GM12878 (cell line): ENCODE data around the gene RHOXF2. TPM values are rescaled to one million over a fixed set of nuclear protein-coding genes. Genes with fewer than 3 reads are reported as not detected.
"Not testable (repeated sequence)": the region's sequence is repeated elsewhere in the genome, so short reads cannot be mapped to it uniquely, and the experiment has no call there.

Experiments
- ATAC-seq: fragments of 200-7000 bp; cut with Tn5 transposase; 3 replicates; pipeline ENCODE4 v1.9.1; 2020; ENCODE audit warnings: mild to moderate bottlenecking, moderate library complexity
- BruUV-seq: library from RNA; stranded (reverse); fragments of 400-500 nt; replicated peaks from 2 replicates; lab custom pipeline; 2021; lab: Mats Ljungman, UMichigan
- CTCF ChIA-PET: fragments of 300-600 bp; sonication (Branson Sonifier 250); formaldehyde crosslinking; extraction: SDS; loops from one replicate; lab custom pipeline; 2021; ENCODE audit warnings: inconsistent platforms; lab: Yijun Ruan, JAX
- POLR2A ChIA-PET: fragments of 350-600 bp; formaldehyde crosslinking; extraction: SDS; loops from one replicate; lab custom pipeline; 2021; ENCODE audit warnings: inconsistent platforms; lab: Charles Lee
- RAD21 ChIA-PET: fragments of 300-600 bp; sonication (Branson Sonifier 250); formaldehyde crosslinking; loops from one replicate; lab custom pipeline; 2023; ENCODE audit warnings: antibody characterized with exemption; ENCODE audit not compliant: unreplicated experiment; lab: Charles Lee
- SMC1A ChIA-PET: fragments of 300-600 bp; sonication (Branson Sonifier 250); formaldehyde crosslinking; loops from one replicate; lab custom pipeline; 2023; ENCODE audit not compliant: unreplicated experiment, uncharacterized antibody; lab: Charles Lee
- DNase-seq: peaks from one replicate; pipeline ENCODE4 v3.0.0-alpha.2; 2011; ENCODE audit warnings: low read depth, low spot score
- FAIRE-seq: peaks from 3 replicates; lab custom pipeline; 2011; peaks lifted over from hg19 to GRCh38; lab: Jason Lieb, UNC
- H2AFZ ChIP-seq: 2 replicates; pipeline ENCODE4 v1.6.0; 2011; ENCODE audit warnings: low read depth, low read length, control low read depth; ENCODE audit not compliant: control insufficient read depth
- H3K27ac ChIP-seq: 2 replicates; pipeline ENCODE4 v1.5.1; 2011; ENCODE audit warnings: control low read depth; ENCODE audit not compliant: control insufficient read depth, insufficient read depth
- H3K27me3 ChIP-seq, 2 experiments: replicated peaks in 1 of 2; 2 replicates each; pipeline versions ENCODE4 v1.6.0 to v1.6.1; 2011; ENCODE audit warnings: low read length in 1 of 2; ENCODE audit not compliant: control insufficient read depth in 2 of 2, insufficient read depth in 2 of 2
- H3K36me3 ChIP-seq, 2 experiments: 2 replicates each; pipeline ENCODE4 v1.5.1; 2011; ENCODE audit warnings: low read length in 1 of 2; ENCODE audit not compliant: control insufficient read depth in 2 of 2, insufficient read depth in 2 of 2
- H3K4me1 ChIP-seq: 2 replicates; pipeline ENCODE4 v1.6.1; 2011; ENCODE audit warnings: mild to moderate bottlenecking, low read length, moderate library complexity, mixed read lengths; ENCODE audit not compliant: control insufficient read depth, insufficient read depth
- H3K4me2 ChIP-seq: 2 replicates; pipeline ENCODE4 v1.6.0; 2011; ENCODE audit warnings: control low read depth; ENCODE audit not compliant: control insufficient read depth, insufficient read depth
- H3K4me3 ChIP-seq: fragments of 200-600 bp; sonication (generic); 2 replicates; pipeline ENCODE4 v1.5.1; 2016
- H3K79me2 ChIP-seq: 2 replicates; pipeline ENCODE4 v1.6.0; 2011; ENCODE audit warnings: low read length; ENCODE audit not compliant: control insufficient read depth, insufficient read depth
- H3K9ac ChIP-seq: 2 replicates; pipeline ENCODE4 v1.8.0; 2011; ENCODE audit warnings: low read length, control low read depth, mixed read lengths; ENCODE audit not compliant: control insufficient read depth, insufficient read depth
- H3K9me3 ChIP-seq: replicated peaks from 3 replicates; pipeline ENCODE4 v1.5.1; 2011; ENCODE audit warnings: mild to moderate bottlenecking, low read length; ENCODE audit not compliant: control insufficient read depth, insufficient read depth
- H4K20me1 ChIP-seq: 2 replicates; pipeline ENCODE4 v1.6.0; 2011; ENCODE audit not compliant: control insufficient read depth, insufficient read depth
- CBX5 ChIP-seq: sonication (generic); IDR thresholded peaks from 2 replicates; pipeline ENCODE4 v1.6.1; 2016; ENCODE audit warnings: low read depth, moderate library complexity, mild to moderate bottlenecking, inconsistent platforms
- MEF2A ChIP-seq: IDR thresholded peaks from 2 replicates; pipeline ENCODE4 v1.6.1; 2011; ENCODE audit warnings: low read depth, mild to moderate bottlenecking, low read length, moderate library complexity; ENCODE audit not compliant: insufficient read depth
- WGBS: methylation state at CpG from one replicate; pipeline ENCODE4 v1.1.6; 2016; ENCODE audit warnings: low lambda C conversion rate; ENCODE audit not compliant: insufficient replicate concordance, insufficient coverage; ENCODE audit errors: missing lambda C conversion rate; 5-methylcytosine and 5-hydroxymethylcytosine counted together
- in situ Hi-C: fragments of 300-500 bp; cut with MboI; formaldehyde crosslinking; loops from 9 replicates; pipeline ENCODE4 v1.14.3; 2018; ENCODE audit warnings: mixed read lengths
- intact Hi-C: fragments of 100-400 bp; cut with micrococcal nuclease; formaldehyde crosslinking; loops from one replicate; pipeline ENCODE4 v1.14.2; 2022; ENCODE audit not compliant: unreplicated experiment
- polyA plus RNA-seq, 11 experiments: library from polyadenylated mRNA; depleted of rRNA in 4 of 11; unstranded in 6 of 11; stranded (reverse) in 5 of 11; fragments of >200 nt; fragmentation: Nextera tagmentation in 4 of 11; fragmentation: Illumina TruSeq in 1 of 11; extraction: Ambion mirVana in 4 of 11; extraction: Trizol in 1 of 11; gene quantifications; 1 replicate in 1 of 11; 2 replicates in 10 of 11; pipeline versions ENCODE4 v1.2.1 to v1.2.3, GENCODE V29; 2011 to 2016; ENCODE audit warnings: inconsistent platforms in 2 of 11, missing spikeins in 2 of 11, low read depth in 1 of 11
- total RNA-seq, 4 experiments: library from RNA; depleted of rRNA in 3 of 4; stranded (reverse); fragments of >200 nt in 3 of 4; fragmentation: Illumina TruSeq in 1 of 4; extraction: Trizol in 1 of 4; gene quantifications; 2 replicates each; pipeline versions ENCODE4 v1.2.1 to v1.2.3, GENCODE V29; 2013 to 2021
- TF ChIP-seq, protein P1 (sequence below): fragments of 450-650 bp; IDR thresholded peaks from 2 replicates; pipeline ENCODE4 v1.6.1; 2017; ENCODE audit warnings: borderline replicate concordance

Gene RHOXF2
- total and polyA plus RNA-seq, 10 of the 15 experiments (the other 5 are each of a cell fraction or from before 2014, with no cell fraction given) = 0.03 TPM; not detected in 8

GRCh38 chrX:120147537-120147936 lies 10.9 kb upstream of the RHOXF2 start:
- ChIA-PET SMC1A (no interaction called here), RAD21 (interaction anchor here (0.9 kb wide), 1 partner anchor 12 kb away, joined by 3 read pairs; no protein-coding TSS in a partner anchor), POLR2A (interaction anchor here (0.5 kb wide), 1 partner anchor 153 kb away, joined by 4 read pairs; no protein-coding TSS in a partner anchor), CTCF (interaction anchor here (2.8 kb wide), 1 partner anchor 166 kb away, joined by 12 read pairs; no protein-coding TSS in a partner anchor)
- in situ Hi-C loops (loop anchor here (10.0 to 25.0 kb wide), 2 partner anchors 113 to 160 kb away; no protein-coding TSS in a partner anchor), intact Hi-C loops (loop anchor here (10.0 kb wide), 1 partner anchor 163 kb away; no protein-coding TSS in a partner anchor)
- no peaks in the 10 kb centered on the region for H3K4me1 ChIP-seq
- H3K4me3 ChIP-seq = no peak overlapping the region
- H3K9ac ChIP-seq = no peak overlapping the region
- no peak overlapping the region for H2AFZ ChIP-seq
- DNase-seq (no peak), FAIRE-seq (no peak), ATAC-seq (no peak)
- TF ChIP-seq CBX5 (0 out of 2 replicates have a peak, but pooled peaks have one; percentile 62), MEF2A (no peak)
- TF ChIP-seq, protein P1, sequence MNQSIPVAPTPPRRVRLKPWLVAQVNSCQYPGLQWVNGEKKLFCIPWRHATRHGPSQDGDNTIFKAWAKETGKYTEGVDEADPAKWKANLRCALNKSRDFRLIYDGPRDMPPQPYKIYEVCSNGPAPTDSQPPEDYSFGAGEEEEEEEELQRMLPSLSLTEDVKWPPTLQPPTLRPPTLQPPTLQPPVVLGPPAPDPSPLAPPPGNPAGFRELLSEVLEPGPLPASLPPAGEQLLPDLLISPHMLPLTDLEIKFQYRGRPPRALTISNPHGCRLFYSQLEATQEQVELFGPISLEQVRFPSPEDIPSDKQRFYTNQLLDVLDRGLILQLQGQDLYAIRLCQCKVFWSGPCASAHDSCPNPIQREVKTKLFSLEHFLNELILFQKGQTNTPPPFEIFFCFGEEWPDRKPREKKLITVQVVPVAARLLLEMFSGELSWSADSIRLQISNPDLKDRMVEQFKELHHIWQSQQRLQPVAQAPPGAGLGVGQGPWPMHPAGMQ = no peak
- no peak overlapping the region for H3K27ac ChIP-seq
- H3K4me2 ChIP-seq = no peak overlapping the region
- peaks cover 1% of the 10 kb centered on the region; the same call in 2 of the 3 replicates for H3K9me3 ChIP-seq
- H3K79me2 ChIP-seq = no peaks in the 10 kb centered on the region
- BruUV-seq = no TSS peak
- H3K36me3 ChIP-seq = no peaks in the 10 kb centered on the region
- H3K27me3 ChIP-seq = no peaks in the 10 kb centered on the region
- WGBS = 87% methylated on average over 8 of the region's 8 CpGs
- no peaks in the 10 kb centered on the region for H4K20me1 ChIP-seq

DNA sequence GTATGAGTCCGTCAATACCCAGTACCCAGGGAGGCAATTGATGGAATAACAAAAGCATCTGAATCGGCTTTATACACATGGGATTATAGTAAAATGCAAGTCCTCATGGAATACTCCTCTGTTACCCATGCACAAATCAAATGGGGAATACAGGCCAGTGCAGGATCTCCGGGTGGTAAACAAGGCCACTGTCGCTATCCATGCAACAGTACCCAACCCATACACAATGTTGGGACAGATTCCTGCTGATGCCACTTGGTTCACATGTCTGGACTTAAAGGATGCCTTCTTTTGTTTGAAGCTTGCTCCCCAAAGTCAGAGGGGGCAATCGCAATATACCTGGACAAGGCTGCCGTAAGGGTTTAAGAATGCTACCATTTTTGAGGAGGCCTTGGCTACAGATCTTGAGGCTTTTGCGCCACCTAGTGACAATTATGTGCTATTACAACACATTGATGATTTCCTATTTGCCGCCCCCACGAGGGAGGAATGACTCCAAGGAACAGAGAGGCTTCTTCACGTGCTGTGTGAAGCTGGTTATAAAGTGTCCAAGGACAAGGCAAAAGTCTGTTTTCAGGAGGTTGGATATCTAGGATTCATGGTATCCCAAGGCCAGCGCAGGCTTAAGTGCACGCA lies 8.2 kb upstream of the RHOXF2 start:
- H3K36me3 ChIP-seq, H2AFZ ChIP-seq, H3K79me2 ChIP-seq, H3K4me2 ChIP-seq, H3K9ac ChIP-seq, H3K4me1 ChIP-seq, H3K9me3 ChIP-seq, H3K27ac ChIP-seq, CTCF ChIA-PET, POLR2A ChIA-PET, SMC1A ChIA-PET, BruUV-seq, H3K27me3 ChIP-seq, RAD21 ChIA-PET, DNase-seq, intact Hi-C loops, H3K4me3 ChIP-seq, in situ Hi-C loops, H4K20me1 ChIP-seq: not testable (repeated sequence)
- WGBS = no CpG with 5 or more reads among the region's 12 CpGs
- peak; percentile 73 for ATAC-seq
- peak; percentile 86 for FAIRE-seq

- H3K4me1 ChIP-seq, H3K79me2 ChIP-seq, H3K9me3 ChIP-seq, FAIRE-seq, DNase-seq, H2AFZ ChIP-seq, H3K4me2 ChIP-seq, H4K20me1 ChIP-seq, H3K27me3 ChIP-seq, ATAC-seq, in situ Hi-C loops, intact Hi-C loops, SMC1A ChIA-PET, H3K27ac ChIP-seq, H3K4me3 ChIP-seq, RAD21 ChIA-PET, H3K36me3 ChIP-seq, BruUV-seq, H3K9ac ChIP-seq, CTCF ChIA-PET, POLR2A ChIA-PET: not testable (repeated sequence)
- 75% methylated on average over 4 of the region's 33 CpGs for WGBS
Observed at GRCh38 chrX:120159086-120159485, 673 bp downstream of the RHOXF2 start.
